T-helper 2 cell treated with Interferon-gamma antibody and Interleukin-4, amounts not matched to agents 5 μg/mL and 100 μg/mL, for 36 hours (primary cell): Measurements from ENCODE around the gene SLC9C2.

Experiments
- DNase-seq: peaks from one replicate; pipeline ENCODE4 v3.0.0; 2021; ENCODE audit warnings: low spot score
- H3K27ac Mint-ChIP-seq: one replicate; pipeline ENCODE4 v1.8.0; 2021; ENCODE audit warnings: mild to moderate bottlenecking, mixed read lengths
- H3K27me3 Mint-ChIP-seq: one replicate; pipeline ENCODE4 v1.8.0; 2021; ENCODE audit warnings: low read depth, mixed read lengths
- H3K36me3 Mint-ChIP-seq: one replicate; pipeline ENCODE4 v1.8.0; 2021; ENCODE audit warnings: low read depth, mixed read lengths
- H3K4me1 Mint-ChIP-seq: one replicate; pipeline ENCODE4 v1.8.0; 2021; ENCODE audit warnings: low read depth, mixed read lengths
- H3K4me3 Mint-ChIP-seq: one replicate; pipeline ENCODE4 v1.8.0; 2022; ENCODE audit warnings: mild to moderate bottlenecking, moderate library complexity, mixed read lengths
- H3K9me3 Mint-ChIP-seq: one replicate; pipeline ENCODE4 v1.8.0; 2021; ENCODE audit warnings: mixed read lengths

SLC9C2 gene

GRCh38 chr1:173454966-173455524, 147.8 kb downstream of the SLC9C2 start:
- DNase-seq = no peak
- Mint-ChIP-seq H3K4me3 (peak overlapping the region; percentile 16), H3K4me1 (peaks cover 21% of the 10 kb centered on the region), H3K36me3 (peaks cover 36% of the 10 kb centered on the region), H3K9me3 (no peaks in the 10 kb centered on the region), H3K27me3 (no peaks in the 10 kb centered on the region), H3K27ac (no peak overlapping the region)

GRCh38 chr1:173453982-173454381, 148.9 kb downstream of the SLC9C2 start:
- no peak for DNase-seq

DNA sequence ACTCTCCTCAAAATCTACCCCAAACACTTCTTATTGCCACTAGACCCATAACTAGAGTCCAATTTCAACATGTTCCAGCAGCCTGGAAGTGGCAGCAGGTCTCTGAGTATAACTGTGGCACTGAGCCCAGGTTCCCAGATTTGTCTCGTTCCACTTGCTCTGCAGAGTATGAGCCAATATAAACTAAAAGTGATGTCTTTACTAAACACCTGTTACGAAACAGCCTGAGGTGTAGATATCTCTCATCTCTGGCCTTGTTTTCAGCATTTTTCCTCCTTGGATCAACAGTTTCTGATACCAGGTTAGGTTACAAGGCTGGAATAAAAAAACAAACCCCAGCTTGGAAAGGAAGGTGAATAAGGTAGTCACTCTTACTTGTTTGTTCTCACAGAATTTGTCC, 150.9 kb downstream of the SLC9C2 start:
- Mint-ChIP-seq H3K9me3 (peaks cover 8% of the 10 kb centered on the region), H3K4me3 (no peak overlapping the region), H3K27me3 (no peaks in the 10 kb centered on the region), H3K4me1 (peaks cover 16% of the 10 kb centered on the region), H3K27ac (no peak overlapping the region), H3K36me3 (peaks cover 44% of the 10 kb centered on the region)
- no peak for DNase-seq

More at GRCh38 chr1:173453982-173454381, 148.9 kb downstream of the SLC9C2 start:
- H3K27me3 Mint-ChIP-seq = no peaks in the 10 kb centered on the region
- H3K9me3 Mint-ChIP-seq = no peaks in the 10 kb centered on the region
- H3K27ac Mint-ChIP-seq = no peak overlapping the region
- peaks cover 16% of the 10 kb centered on the region for H3K4me1 Mint-ChIP-seq
- H3K4me3 Mint-ChIP-seq = no peak overlapping the region
- peaks cover 37% of the 10 kb centered on the region for H3K36me3 Mint-ChIP-seq
